Ovary (tissue), 3 donors: Measurements from ENCODE around the gene CACNA1C.

ENCODE experiments used
- POLR2A ChIP-seq: fragments of 450-650 bp; IDR thresholded peaks from one replicate; pipeline ENCODE4 v1.6.1; 2017; ENCODE audit warnings: antibody characterized with exemption, mild to moderate bottlenecking, moderate library complexity
- TF ChIP-seq, protein P1 (sequence below), 3 donors: fragments of 450-650 bp in 2 of 3; fragments of 200-600 bp in 1 of 3; IDR thresholded peaks; one replicate each; pipeline versions ENCODE4 v1.5.1 to v1.8.0; 2016 to 2022; ENCODE audit warnings: antibody characterized with exemption in 3 of 3, mild to moderate bottlenecking in 1 of 3
- donor health status: DM: no; HTN: no; CAD: no.

DNA sequence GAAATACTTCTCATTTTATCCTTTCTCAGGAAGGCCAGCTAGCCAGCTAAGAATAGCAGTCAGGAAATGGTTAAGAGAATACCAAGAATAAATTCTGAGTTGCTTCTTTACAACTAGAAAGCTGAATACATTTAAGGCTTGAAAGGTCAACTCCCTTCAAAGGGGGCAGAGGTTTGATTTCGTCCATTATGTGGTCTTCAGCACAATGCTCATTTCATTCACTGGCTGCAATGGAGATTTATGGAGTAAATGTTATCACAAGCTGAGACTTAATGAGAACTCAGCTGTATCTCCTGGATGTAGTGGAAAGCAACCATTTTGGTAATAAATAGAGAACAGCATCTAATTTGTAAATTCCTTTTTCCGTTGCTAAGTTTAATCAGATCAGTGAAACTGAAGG lies 477.0 kb downstream of the CACNA1C start:
- TF ChIP-seq, protein P1, sequence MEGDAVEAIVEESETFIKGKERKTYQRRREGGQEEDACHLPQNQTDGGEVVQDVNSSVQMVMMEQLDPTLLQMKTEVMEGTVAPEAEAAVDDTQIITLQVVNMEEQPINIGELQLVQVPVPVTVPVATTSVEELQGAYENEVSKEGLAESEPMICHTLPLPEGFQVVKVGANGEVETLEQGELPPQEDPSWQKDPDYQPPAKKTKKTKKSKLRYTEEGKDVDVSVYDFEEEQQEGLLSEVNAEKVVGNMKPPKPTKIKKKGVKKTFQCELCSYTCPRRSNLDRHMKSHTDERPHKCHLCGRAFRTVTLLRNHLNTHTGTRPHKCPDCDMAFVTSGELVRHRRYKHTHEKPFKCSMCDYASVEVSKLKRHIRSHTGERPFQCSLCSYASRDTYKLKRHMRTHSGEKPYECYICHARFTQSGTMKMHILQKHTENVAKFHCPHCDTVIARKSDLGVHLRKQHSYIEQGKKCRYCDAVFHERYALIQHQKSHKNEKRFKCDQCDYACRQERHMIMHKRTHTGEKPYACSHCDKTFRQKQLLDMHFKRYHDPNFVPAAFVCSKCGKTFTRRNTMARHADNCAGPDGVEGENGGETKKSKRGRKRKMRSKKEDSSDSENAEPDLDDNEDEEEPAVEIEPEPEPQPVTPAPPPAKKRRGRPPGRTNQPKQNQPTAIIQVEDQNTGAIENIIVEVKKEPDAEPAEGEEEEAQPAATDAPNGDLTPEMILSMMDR (IDR thresholded peaks at IDR 0.05) = no peak
- no peak for TF ChIP-seq POLR2A
